Kidney epithelial cell (primary cell): ENCODE measurements around the gene DCP1B. TPM values are rescaled to one million over a fixed set of nuclear protein-coding genes. Genes with fewer than 3 reads are reported as not detected.

Experiments used
- DNase-seq: peaks from one replicate; pipeline ENCODE4 v3.0.0-alpha.2; 2010; ENCODE audit warnings: low read depth
- H3K27me3 ChIP-seq: 2 replicates; pipeline ENCODE4 v1.6.0; 2011; ENCODE audit warnings: low read length; ENCODE audit not compliant: control insufficient read depth, insufficient read depth
- H3K36me3 ChIP-seq: 2 replicates; pipeline ENCODE4 v1.5.1; 2011; ENCODE audit warnings: low read length; ENCODE audit not compliant: control insufficient read depth, insufficient read depth
- H3K4me3 ChIP-seq: 2 replicates; pipeline ENCODE4 v1.5.1; 2011; ENCODE audit warnings: low read depth, mild to moderate bottlenecking, control low read depth, low read length
- total RNA-seq: library from RNA; depleted of rRNA; stranded (reverse); fragments of >200 nt; gene quantifications from 2 replicates; pipeline ENCODE4 v1.2.3, GENCODE V29; 2015
- TF ChIP-seq, protein P1 (sequence below): IDR thresholded peaks from 2 replicates; pipeline ENCODE4 v1.5.1; 2011; ENCODE audit warnings: mild to moderate bottlenecking, moderate library complexity, low read length, control low read depth, inconsistent platforms; ENCODE audit not compliant: insufficient read depth, poor library complexity, severe bottlenecking

The DCP1B gene
- total RNA-seq, 1 donor from 2014 or later, result 22.4 TPM

DNA sequence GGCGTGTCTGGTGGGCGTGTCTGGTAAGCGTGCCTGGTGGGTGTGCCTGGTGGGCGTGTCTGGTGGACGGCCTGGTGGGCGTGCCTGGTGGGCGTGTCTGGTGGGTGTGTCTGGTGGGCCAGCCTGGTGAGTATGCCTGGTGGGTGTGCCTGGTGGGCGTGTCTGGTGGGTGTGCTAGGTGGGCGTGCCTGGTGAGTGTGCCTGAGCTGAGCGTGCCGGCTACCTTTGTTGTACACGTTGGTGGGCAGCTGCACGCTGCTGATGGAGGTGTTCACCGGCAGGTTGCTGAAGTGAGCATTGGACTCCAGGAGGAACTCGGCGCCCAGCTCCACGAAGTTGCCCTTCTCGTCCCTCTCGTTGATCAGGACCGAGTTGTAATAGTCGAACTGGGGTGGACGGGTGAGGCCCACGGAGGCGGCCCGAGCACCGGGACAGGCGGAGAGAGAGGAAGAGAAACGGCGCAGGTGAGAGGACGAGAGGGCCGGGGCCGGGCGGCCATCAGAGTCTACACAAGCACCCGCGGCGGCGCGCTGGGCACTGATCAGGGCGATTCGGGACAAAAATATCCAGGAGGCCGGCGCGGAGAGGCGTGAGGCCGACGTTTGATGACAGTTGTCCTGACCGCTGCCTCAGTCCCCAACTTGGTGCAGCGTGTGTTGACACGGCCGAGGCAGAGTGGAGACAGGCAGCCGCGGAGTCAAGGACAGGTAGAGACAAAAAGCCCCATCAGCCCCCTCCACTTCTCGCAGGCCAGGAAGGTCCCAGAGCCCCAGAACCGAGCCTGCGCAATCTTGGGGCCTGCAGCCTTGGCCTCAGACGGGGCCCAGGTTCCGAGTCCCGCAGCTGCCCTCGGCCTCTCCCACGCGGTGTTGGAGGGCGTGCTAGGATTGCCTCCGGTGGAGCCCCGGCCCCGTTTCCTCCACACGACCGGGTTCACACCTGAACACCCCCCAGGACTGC lies 96.3 kb downstream of the DCP1B start:
- no peak overlapping the region for H3K4me3 ChIP-seq
- TF ChIP-seq, protein P1, sequence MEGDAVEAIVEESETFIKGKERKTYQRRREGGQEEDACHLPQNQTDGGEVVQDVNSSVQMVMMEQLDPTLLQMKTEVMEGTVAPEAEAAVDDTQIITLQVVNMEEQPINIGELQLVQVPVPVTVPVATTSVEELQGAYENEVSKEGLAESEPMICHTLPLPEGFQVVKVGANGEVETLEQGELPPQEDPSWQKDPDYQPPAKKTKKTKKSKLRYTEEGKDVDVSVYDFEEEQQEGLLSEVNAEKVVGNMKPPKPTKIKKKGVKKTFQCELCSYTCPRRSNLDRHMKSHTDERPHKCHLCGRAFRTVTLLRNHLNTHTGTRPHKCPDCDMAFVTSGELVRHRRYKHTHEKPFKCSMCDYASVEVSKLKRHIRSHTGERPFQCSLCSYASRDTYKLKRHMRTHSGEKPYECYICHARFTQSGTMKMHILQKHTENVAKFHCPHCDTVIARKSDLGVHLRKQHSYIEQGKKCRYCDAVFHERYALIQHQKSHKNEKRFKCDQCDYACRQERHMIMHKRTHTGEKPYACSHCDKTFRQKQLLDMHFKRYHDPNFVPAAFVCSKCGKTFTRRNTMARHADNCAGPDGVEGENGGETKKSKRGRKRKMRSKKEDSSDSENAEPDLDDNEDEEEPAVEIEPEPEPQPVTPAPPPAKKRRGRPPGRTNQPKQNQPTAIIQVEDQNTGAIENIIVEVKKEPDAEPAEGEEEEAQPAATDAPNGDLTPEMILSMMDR, result no peak
- no peak for DNase-seq

DNA sequence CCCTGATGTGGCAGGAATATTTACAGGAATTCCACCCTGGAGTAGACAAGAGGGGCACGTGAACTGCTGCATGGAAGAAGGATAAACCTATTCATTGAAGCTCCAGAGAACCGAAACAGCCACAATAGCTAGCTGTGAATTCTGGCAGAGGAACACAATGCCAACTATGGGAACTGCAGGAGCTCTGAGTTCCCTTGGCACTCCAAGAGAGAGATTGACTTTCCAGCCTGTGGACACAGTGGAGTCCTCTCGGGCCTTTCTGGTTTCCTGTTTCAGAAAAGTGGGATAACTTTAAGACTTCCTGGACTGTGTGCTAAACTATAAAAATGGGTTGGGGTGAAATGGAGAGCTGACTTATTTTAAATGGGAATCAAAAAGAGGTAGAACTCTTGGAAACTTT lies 97.7 kb downstream of the DCP1B start:
- Histone ChIP-seq H3K4me3 (no peak overlapping the region), H3K36me3 (no peaks in the 10 kb centered on the region), H3K27me3 (peaks cover 13% of the 10 kb centered on the region)
- TF ChIP-seq, protein P1, result no peak
- DNase-seq, result no peak

More for the DNA sequence above, 96.3 kb downstream of the DCP1B start:
- Histone ChIP-seq H3K27me3 (peaks cover 13% of the 10 kb centered on the region), H3K36me3 (no peaks in the 10 kb centered on the region)

DNA sequence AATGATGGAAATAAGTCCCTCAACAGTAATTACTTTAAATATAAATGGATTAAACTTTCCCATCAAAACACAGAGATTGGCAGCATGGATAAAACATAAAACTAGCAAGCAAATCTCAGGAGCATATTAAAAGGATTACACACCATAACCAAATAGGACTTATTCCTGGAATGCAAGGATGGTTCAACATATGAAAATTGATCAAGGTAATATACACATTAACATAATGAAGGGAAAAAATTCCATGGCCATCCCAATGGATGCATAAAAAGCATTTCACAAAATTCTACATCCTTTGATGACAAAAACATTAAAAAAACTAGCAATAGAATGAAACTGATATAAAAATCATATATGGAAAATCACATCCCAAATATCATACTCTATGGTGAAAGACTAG lies 99.4 kb downstream of the DCP1B start:
- peaks cover 13% of the 10 kb centered on the region for H3K27me3 ChIP-seq
- no peak overlapping the region for H3K4me3 ChIP-seq
- no peaks in the 10 kb centered on the region for H3K36me3 ChIP-seq
- TF ChIP-seq, protein P1, result no peak
- no peak for DNase-seq

DNA sequence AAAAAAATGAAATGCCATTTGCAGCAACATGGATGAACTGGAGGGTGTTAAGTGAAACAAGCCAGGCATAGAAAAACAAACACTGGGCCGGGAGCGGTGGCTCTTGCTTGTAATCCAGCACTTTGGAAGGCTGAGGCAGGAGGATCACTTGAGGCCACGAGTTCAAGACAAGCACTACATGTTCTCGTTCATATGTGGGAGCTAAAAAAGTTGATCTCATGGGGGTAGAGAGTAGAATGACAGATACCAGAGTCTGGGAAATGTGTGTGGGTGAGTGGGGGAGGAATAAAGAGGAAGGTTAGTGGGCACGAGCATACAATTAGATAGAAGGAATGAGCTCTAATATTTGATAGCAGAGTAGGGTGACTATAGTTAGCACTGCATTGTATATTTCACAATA lies 107.3 kb downstream of the DCP1B start:
- TF ChIP-seq, protein P1, result no peak
- Histone ChIP-seq H3K27me3 (no peaks in the 10 kb centered on the region), H3K36me3 (no peaks in the 10 kb centered on the region), H3K4me3 (no peak overlapping the region)
- no peak for DNase-seq

Other genes starting within 250 kb of the DCP1B start
- not detected in 2 replicates for gene LRTM2, start 183.9 kb downstream of the DCP1B start, total RNA-seq
- 0.58 and 3.2 TPM in 2 replicates for gene CACNA2D4, start 85.8 kb downstream of the DCP1B start, total RNA-seq
- 0.55 and 1.3 TPM in 2 replicates for gene CACNA1C, start 48.5 kb upstream of the DCP1B start, total RNA-seq